Smooth muscle cell (in vitro differentiated cells): ENCODE measurements around the gene SLC37A3. TPM values are rescaled to one million over a fixed set of nuclear protein-coding genes. Genes with fewer than 3 reads are reported as not detected.
"Not testable (repeated sequence)": the region's sequence is repeated elsewhere in the genome, so short reads cannot be mapped to it uniquely, and the experiment has no call there.

Experiments used
- DNase-seq: peaks from one replicate; lab custom pipeline; 2025; ENCODE audit not compliant: unreplicated experiment; lab: John Stamatoyannopoulos, UW
- H2AFZ ChIP-seq: fragments of 200-600 bp; sonication (generic); 2 replicates; pipeline ENCODE4 v1.6.0; 2016; ENCODE audit warnings: antibody characterized with exemption, low read depth, mild to moderate bottlenecking
- H3F3A ChIP-seq: fragments of 200-600 bp; sonication (generic); 2 replicates; pipeline ENCODE4 v1.6.0; 2017; ENCODE audit warnings: antibody characterized with exemption, low read depth
- H3K27ac ChIP-seq: fragments of 200-600 bp; sonication (generic); 2 replicates; pipeline ENCODE4 v1.5.1; 2016; ENCODE audit warnings: low read depth, mild to moderate bottlenecking
- H3K27me3 ChIP-seq: fragments of 200-600 bp; sonication (generic); 2 replicates; pipeline ENCODE4 v1.6.1; 2016; ENCODE audit warnings: low read depth, mild to moderate bottlenecking
- H3K36me3 ChIP-seq: fragments of 200-600 bp; sonication (generic); 2 replicates; pipeline ENCODE4 v1.5.1; 2016; ENCODE audit warnings: low read depth
- H3K4me1 ChIP-seq: fragments of 200-600 bp; sonication (generic); 2 replicates; pipeline ENCODE4 v1.5.1; 2016; ENCODE audit warnings: low read depth
- H3K4me2 ChIP-seq: fragments of 200-600 bp; sonication (generic); 2 replicates; pipeline ENCODE4 v1.6.0; 2016; ENCODE audit warnings: mild to moderate bottlenecking
- H3K4me3 ChIP-seq: fragments of 200-600 bp; sonication (generic); 2 replicates; pipeline ENCODE4 v1.5.1; 2016; ENCODE audit warnings: mild to moderate bottlenecking
- H3K79me2 ChIP-seq: fragments of 200-600 bp; sonication (generic); 2 replicates; pipeline ENCODE4 v1.6.0; 2016; ENCODE audit warnings: low read depth, mild to moderate bottlenecking
- H3K9ac ChIP-seq: fragments of 200-600 bp; sonication (generic); 2 replicates; pipeline ENCODE4 v1.6.0; 2016; ENCODE audit warnings: low read depth
- H3K9me3 ChIP-seq: fragments of 200-600 bp; sonication (generic); replicated peaks from 2 replicates; pipeline ENCODE4 v1.5.1; 2016; ENCODE audit warnings: low read depth
- H4K20me1 ChIP-seq: fragments of 200-600 bp; sonication (generic); 2 replicates; pipeline ENCODE4 v1.6.0; 2016; ENCODE audit warnings: low read depth
- WGBS: methylation state at CpG from one replicate; pipeline ENCODE4 v1.1.7; 2016; ENCODE audit warnings: low lambda C conversion rate; 5-methylcytosine and 5-hydroxymethylcytosine counted together
- polyA plus RNA-seq: library from polyadenylated mRNA; unstranded; fragments of >200 nt; fragmentation: Nextera tagmentation; extraction: Ambion mirVana; gene quantifications from 2 replicates; pipeline ENCODE4 v1.2.1, GENCODE V29; 2016
- total RNA-seq: library from RNA; depleted of rRNA; stranded (reverse); fragments of >200 nt; gene quantifications from 2 replicates; pipeline ENCODE4 v1.2.3, GENCODE V29; 2014
- TF ChIP-seq, protein P1 (sequence below): fragments of 200-600 bp; sonication (generic); IDR thresholded peaks from 2 replicates; pipeline ENCODE4 v1.5.1; 2017; ENCODE audit warnings: borderline replicate concordance, mild to moderate bottlenecking, antibody characterized with exemption; ENCODE audit not compliant: insufficient read depth, poor library complexity, severe bottlenecking

SLC37A3 gene
- total and polyA plus RNA-seq, 2 experiments from 2014 or later: 42.8 to 54.2 TPM

DNA sequence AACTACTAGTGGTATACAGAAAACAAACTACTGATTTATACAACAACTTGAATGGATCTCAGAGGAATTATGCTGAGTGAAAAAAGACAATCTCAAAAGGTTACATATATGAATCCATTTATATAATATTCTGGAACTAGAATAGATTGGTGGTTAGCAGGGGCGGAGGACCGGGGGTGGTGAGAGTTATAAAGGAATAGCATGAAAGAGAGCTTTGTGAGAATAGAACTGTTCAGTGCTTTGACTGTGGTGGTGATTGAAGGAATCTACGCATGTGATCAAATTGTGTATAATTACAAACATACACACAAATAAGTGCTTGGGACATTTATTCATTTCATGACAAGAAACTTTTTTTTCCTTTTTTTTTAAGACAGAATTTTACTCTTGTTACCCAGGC, 25.2 kb upstream of the SLC37A3 start:
- no peak for DNase-seq
- TF ChIP-seq, protein P1, sequence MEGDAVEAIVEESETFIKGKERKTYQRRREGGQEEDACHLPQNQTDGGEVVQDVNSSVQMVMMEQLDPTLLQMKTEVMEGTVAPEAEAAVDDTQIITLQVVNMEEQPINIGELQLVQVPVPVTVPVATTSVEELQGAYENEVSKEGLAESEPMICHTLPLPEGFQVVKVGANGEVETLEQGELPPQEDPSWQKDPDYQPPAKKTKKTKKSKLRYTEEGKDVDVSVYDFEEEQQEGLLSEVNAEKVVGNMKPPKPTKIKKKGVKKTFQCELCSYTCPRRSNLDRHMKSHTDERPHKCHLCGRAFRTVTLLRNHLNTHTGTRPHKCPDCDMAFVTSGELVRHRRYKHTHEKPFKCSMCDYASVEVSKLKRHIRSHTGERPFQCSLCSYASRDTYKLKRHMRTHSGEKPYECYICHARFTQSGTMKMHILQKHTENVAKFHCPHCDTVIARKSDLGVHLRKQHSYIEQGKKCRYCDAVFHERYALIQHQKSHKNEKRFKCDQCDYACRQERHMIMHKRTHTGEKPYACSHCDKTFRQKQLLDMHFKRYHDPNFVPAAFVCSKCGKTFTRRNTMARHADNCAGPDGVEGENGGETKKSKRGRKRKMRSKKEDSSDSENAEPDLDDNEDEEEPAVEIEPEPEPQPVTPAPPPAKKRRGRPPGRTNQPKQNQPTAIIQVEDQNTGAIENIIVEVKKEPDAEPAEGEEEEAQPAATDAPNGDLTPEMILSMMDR: no peak
- H3F3A ChIP-seq: no peaks in the 10 kb centered on the region
- no peaks in the 10 kb centered on the region for H3K36me3 ChIP-seq
- no peak overlapping the region for H3K4me2 ChIP-seq
- H3K79me2 ChIP-seq: no peaks in the 10 kb centered on the region
- no peak overlapping the region for H3K27ac ChIP-seq
- H3K27me3 ChIP-seq: no peaks in the 10 kb centered on the region
- no peaks in the 10 kb centered on the region for H3K9me3 ChIP-seq
- 96% methylated on average over 3 of the region's 3 CpGs for WGBS
- no peaks in the 10 kb centered on the region for H4K20me1 ChIP-seq
- H3K9ac ChIP-seq: no peak overlapping the region
- H3K4me1 ChIP-seq: no peaks in the 10 kb centered on the region
- no peak overlapping the region for H3K4me3 ChIP-seq
- H2AFZ ChIP-seq: no peak overlapping the region

DNA sequence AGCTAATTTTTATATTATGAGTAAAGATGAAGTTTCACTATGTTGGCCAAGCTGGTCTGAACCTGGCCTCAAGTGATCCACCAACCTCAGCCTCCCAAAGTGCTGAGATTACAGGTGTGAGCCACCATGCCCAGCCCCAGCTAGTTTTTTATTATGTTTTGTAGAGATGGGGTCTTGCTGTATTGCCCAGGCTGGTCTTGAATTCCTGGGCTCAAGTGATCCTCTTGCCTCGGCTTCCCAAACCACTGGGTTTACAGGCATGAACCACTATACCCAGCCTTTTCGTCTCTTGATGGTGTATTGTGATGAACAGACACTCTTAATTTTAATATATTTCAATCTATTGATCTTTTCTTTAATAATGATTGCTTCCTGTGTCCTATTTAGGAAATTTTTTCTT, 23.2 kb upstream of the SLC37A3 start:
- no peak overlapping the region for H3K9ac ChIP-seq
- DNase-seq: no peak
- no peaks in the 10 kb centered on the region for H3K36me3 ChIP-seq
- H3K4me3 ChIP-seq: no peak overlapping the region
- no peak overlapping the region for H3K27ac ChIP-seq
- H4K20me1 ChIP-seq: no peaks in the 10 kb centered on the region
- no peaks in the 10 kb centered on the region for H3K9me3 ChIP-seq
- TF ChIP-seq, protein P1: no peak
- no peaks in the 10 kb centered on the region for H3F3A ChIP-seq
- 90% methylated on average over 2 of the region's 2 CpGs for WGBS
- H3K27me3 ChIP-seq: no peaks in the 10 kb centered on the region
- no peaks in the 10 kb centered on the region for H3K79me2 ChIP-seq
- no peaks in the 10 kb centered on the region for H3K4me1 ChIP-seq
- no peak overlapping the region for H3K4me2 ChIP-seq
- H2AFZ ChIP-seq: no peak overlapping the region

DNA sequence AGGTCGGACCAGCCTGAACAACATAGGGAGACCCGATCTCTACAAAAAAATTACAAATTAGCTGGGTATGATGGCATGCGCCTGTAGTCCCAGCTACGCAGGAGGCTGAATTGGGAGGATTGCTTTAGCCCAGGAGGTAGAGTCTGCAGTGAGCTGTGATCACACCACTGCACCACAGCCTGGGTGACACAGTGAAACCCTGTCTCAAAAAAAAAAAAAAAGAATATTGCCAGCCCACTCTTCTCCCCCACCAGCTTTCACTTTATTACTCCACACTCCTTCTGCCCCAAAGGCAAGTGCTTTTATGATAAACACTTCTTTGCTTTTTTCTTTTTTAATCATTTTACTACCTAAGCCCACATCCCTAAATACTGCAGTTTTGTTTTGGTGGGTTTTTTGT, 20.3 kb upstream of the SLC37A3 start:
- H4K20me1 ChIP-seq: no peaks in the 10 kb centered on the region
- no peak overlapping the region for H3K9ac ChIP-seq
- TF ChIP-seq, protein P1: no peak
- H3K9me3 ChIP-seq: no peaks in the 10 kb centered on the region
- H3K4me3 ChIP-seq: no peak overlapping the region
- no peak overlapping the region for H3K4me2 ChIP-seq
- no peak for DNase-seq
- no peaks in the 10 kb centered on the region for H3K4me1 ChIP-seq
- no peaks in the 10 kb centered on the region for H3F3A ChIP-seq
- no peak overlapping the region for H2AFZ ChIP-seq
- no peaks in the 10 kb centered on the region for H3K27me3 ChIP-seq
- H3K36me3 ChIP-seq: no peaks in the 10 kb centered on the region
- no peak overlapping the region for H3K27ac ChIP-seq
- H3K79me2 ChIP-seq: no peaks in the 10 kb centered on the region
- WGBS: 96% methylated on average over 4 of the region's 4 CpGs

DNA sequence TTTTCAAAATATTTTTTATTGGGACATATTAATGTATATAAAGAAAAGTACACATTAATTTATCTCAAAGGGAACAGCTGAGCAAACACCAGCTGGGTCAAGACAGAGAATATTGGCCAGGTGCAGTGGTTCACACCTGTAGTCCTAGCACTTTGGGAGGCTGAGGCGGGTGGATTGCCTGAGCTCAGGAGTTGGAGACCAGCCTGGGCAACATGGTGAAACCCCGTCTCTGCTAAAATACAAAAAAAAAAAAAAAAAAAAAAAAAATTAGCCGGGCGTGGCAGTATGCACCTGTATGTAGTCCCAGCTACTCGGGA, 19.8 kb upstream of the SLC37A3 start:
- H3K4me3 ChIP-seq, H3K9me3 ChIP-seq, H4K20me1 ChIP-seq, H2AFZ ChIP-seq, H3K4me2 ChIP-seq, H3K79me2 ChIP-seq, H3K27me3 ChIP-seq, H3K36me3 ChIP-seq, DNase-seq, H3K9ac ChIP-seq, H3F3A ChIP-seq, H3K4me1 ChIP-seq, H3K27ac ChIP-seq: not testable (repeated sequence)
- 87% methylated on average over 5 of the region's 5 CpGs for WGBS
